ENCODE data around the gene ZNF121.
"Not testable (repeated sequence)": the region's sequence is repeated elsewhere in the genome, so short reads cannot be mapped to it uniquely, and the experiment has no call there.

The ZNF121 gene

DNA sequence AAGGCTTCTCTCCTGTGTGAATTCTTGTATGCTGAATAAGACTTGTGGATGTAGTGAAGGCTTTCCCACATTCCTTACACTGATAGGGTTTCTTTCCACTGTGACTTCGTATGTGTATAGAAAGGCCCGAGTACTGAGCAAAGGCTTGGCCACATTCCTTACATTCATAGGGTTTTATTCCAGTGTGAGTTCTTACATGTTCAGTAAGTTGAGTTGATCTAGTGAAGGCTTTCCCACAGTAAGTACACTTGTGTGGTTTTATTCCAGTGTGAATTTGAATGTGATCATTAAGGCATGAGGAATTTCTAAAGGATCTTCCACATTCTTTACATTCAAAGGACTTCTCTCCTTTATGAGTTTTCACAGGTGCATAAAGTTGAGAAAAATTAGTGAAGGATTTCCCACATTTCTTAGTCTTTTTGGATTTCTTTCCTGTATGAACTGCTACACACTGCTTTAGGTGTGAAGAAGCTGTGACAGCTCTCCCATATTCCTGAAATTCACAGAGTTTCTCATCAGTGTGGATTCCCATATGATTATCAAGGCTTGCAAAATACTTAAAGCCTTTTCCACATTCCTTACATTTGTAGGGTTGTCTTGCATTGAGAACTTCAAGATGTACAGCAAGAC is 26.3 kb upstream of the ZNF121 start:
- DNase-seq (ENCODE audit: low read depth), result no peak
- TF ChIP-seq CTCF (IDR thresholded peaks at IDR 0.05; ENCODE audit: low read depth, low read length, missing control alignments), result no peak
- H3K4me3 ChIP-seq (ENCODE audit: low read depth, low read length), result no peak overlapping the region

- no peak overlapping the region for H3K4me3 ChIP-seq (ENCODE audit: low read depth, low read length)
- DNase-seq (ENCODE audit: low read depth), result no peak
- TF ChIP-seq CTCF (IDR thresholded peaks at IDR 0.05; ENCODE audit: low read depth, low read length, missing control alignments), result no peak
Measured at GRCh38 chr19:9608912-9609311, 24.6 kb upstream of the ZNF121 start.

DNA sequence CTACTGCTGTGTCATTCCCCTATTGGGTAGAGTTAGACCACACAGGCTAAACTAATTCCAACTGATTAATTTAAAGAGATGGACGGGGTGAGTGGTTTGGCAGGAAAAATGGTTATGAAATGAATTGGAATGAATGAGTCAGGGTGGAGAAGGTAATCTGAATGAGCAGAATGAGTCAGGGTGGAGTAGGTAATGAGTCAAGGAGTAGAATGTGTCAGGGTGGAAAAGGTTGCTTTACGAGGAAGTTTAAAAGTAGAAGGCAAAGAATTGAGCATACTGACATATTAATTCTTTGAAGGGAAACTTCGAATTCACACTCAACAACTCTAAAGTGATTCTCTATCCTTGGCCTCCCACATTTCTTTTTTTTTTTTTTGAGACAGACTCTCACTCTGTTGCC is 12.7 kb upstream of the ZNF121 start:
- no peak for DNase-seq (ENCODE audit: low read depth)
- TF ChIP-seq CTCF (IDR thresholded peaks at IDR 0.05; ENCODE audit: low read depth, low read length, missing control alignments), result no peak
- no peak overlapping the region for H3K4me3 ChIP-seq (ENCODE audit: low read depth, low read length)

- H3K4me3 ChIP-seq (ENCODE audit: low read depth, low read length), result no peak overlapping the region
- DNase-seq (ENCODE audit: low read depth), result peak; percentile 48
- TF ChIP-seq CTCF (IDR thresholded peaks at IDR 0.05; ENCODE audit: low read depth, low read length, missing control alignments), result peak; percentile 73
Measured at GRCh38 chr19:9586764-9587163, 2.5 kb upstream of the ZNF121 start.

GRCh38 chr19:9582081-9582725 is 2.1 kb downstream of the ZNF121 start:
- not testable (repeated sequence) for H3K4me3 ChIP-seq (ENCODE audit: low read depth, low read length)

DNA sequence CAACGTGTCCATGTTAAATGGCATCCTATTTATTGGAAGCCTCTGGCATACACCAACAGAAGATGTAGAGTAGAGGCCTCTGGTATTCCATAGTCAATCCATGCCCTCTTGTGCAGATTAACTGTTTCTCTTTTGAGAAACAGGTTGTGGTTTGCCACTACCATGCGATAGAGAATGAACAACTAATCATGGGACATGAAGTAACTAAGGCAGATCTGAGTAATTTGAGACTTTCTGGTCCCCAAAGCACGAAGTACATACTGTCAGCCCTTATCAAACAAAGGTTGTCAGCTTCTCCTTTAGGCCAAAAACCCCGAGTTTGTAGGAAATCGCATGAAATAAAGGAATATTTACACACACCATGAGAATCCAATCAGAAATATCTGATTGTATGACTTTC is 3.6 kb downstream of the ZNF121 start:
- no peak overlapping the region for H3K4me3 ChIP-seq (ENCODE audit: low read depth, low read length)
- no peak for DNase-seq (ENCODE audit: low read depth)
- no peak for TF ChIP-seq CTCF (IDR thresholded peaks at IDR 0.05; ENCODE audit: low read depth, low read length, missing control alignments)

More at GRCh38 chr19:9582081-9582725, 2.1 kb downstream of the ZNF121 start:
- DNase-seq (ENCODE audit: low read depth), result not testable (repeated sequence)

DNA sequence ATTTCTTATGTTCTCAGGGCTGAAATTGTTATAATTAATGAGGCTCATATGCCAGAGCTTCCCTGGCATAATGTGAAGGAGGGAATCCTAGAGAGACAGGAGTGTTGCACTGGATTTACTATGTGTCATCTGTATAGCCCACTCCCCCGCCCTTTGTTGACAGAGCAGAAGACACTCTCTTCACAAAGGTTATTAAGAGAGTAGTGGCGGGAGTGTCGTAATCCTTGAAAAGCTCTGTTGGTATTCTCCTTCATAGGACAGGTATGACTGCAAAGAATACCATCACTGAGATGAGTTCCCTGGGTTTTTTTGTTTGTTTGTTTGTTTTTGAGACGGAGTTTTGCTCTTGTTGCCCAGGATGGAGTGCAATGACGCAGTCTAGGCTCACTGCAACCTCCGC is 14.0 kb downstream of the ZNF121 start:
- DNase-seq (ENCODE audit: low read depth), result no peak
- TF ChIP-seq CTCF (IDR thresholded peaks at IDR 0.05; ENCODE audit: low read depth, low read length, missing control alignments), result no peak
- no peak overlapping the region for H3K4me3 ChIP-seq (ENCODE audit: low read depth, low read length)
